Prostate gland (tissue), 2 donors: ENCODE data around the gene GM2A.

Experiments
- CTCF ChIP-seq, 4 experiments: fragments of 200-600 bp in 2 of 4; fragments of 450-650 bp in 2 of 4; sonication (generic) in 2 of 4; IDR thresholded peaks; 1 replicate in 3 of 4; 2 replicates in 1 of 4; pipeline ENCODE4 v1.5.1; 2016 to 2019; ENCODE audit warnings: antibody characterized with exemption in 4 of 4, mild to moderate bottlenecking in 2 of 4, moderate library complexity in 2 of 4
- POLR2A ChIP-seq: fragments of 450-650 bp; IDR thresholded peaks from one replicate; pipeline ENCODE4 v1.6.1; 2016; ENCODE audit warnings: antibody characterized with exemption, mild to moderate bottlenecking
- POLR2AphosphoS5 ChIP-seq: sonication (generic); formaldehyde crosslinking; IDR thresholded peaks from one replicate; pipeline ENCODE4 v1.6.1; 2017; ENCODE audit warnings: antibody characterized with exemption

GRCh38 chr5:151252762-151253604 lies at the start of gene GM2A:
- TF ChIP-seq CTCF (IDR thresholded peaks at IDR 0.05), result peak in 1 of 4 experiments; percentile 17
- peak; percentile 94 for TF ChIP-seq POLR2A
- peak; percentile 98 for TF ChIP-seq POLR2AphosphoS5
